Lower leg skin (tissue), 4 donors: ENCODE data around the gene COA8. TPM values are rescaled to one million over a fixed set of nuclear protein-coding genes. Genes with fewer than 3 reads are reported as not detected.

Source experiments
- DNase-seq, 2 donors: peaks; one replicate each; pipeline ENCODE4 v3.0.0-alpha.2; 2019; ENCODE audit warnings: low spot score in 2 of 2
- H3K4me3 ChIP-seq: fragments of 200-600 bp; sonication (generic); 2 replicates; pipeline ENCODE4 v1.5.1; 2017; ENCODE audit warnings: mild to moderate bottlenecking, low read depth; ENCODE audit not compliant: poor library complexity, severe bottlenecking
- POLR2A ChIP-seq, 2 donors: fragments of 450-650 bp; IDR thresholded peaks; one replicate each; pipeline ENCODE4 v1.6.1; 2016 to 2017; ENCODE audit warnings: antibody characterized with exemption in 2 of 2, mild to moderate bottlenecking in 1 of 2, moderate library complexity in 1 of 2
- WGBS, 2 donors: methylation state at CpG; one replicate each; pipeline ENCODE4 v1.1.5; 2018; 5-methylcytosine and 5-hydroxymethylcytosine counted together
- intact Hi-C: fragments of 100-400 bp; cut with DNase I; formaldehyde crosslinking; loops from one replicate; pipeline ENCODE4 v1.15.0; 2023; ENCODE audit warnings: low total_unique reads
- total RNA-seq, 4 donors: library from RNA; depleted of rRNA; stranded (reverse); fragments of >200 nt; gene quantifications; one replicate each; pipeline ENCODE4 v1.1.0, GENCODE V29; 2016
- TF ChIP-seq, protein P1 (sequence below), 3 donors: fragments of 450-650 bp; IDR thresholded peaks; one replicate each; pipeline ENCODE4 v1.5.1; 2016; ENCODE audit warnings: antibody characterized with exemption in 3 of 3, mild to moderate bottlenecking in 3 of 3, moderate library complexity in 2 of 3

The COA8 gene
- total RNA-seq, 4 donors from 2014 or later = 21.0 to 32.9 (median 30.0) TPM

DNA sequence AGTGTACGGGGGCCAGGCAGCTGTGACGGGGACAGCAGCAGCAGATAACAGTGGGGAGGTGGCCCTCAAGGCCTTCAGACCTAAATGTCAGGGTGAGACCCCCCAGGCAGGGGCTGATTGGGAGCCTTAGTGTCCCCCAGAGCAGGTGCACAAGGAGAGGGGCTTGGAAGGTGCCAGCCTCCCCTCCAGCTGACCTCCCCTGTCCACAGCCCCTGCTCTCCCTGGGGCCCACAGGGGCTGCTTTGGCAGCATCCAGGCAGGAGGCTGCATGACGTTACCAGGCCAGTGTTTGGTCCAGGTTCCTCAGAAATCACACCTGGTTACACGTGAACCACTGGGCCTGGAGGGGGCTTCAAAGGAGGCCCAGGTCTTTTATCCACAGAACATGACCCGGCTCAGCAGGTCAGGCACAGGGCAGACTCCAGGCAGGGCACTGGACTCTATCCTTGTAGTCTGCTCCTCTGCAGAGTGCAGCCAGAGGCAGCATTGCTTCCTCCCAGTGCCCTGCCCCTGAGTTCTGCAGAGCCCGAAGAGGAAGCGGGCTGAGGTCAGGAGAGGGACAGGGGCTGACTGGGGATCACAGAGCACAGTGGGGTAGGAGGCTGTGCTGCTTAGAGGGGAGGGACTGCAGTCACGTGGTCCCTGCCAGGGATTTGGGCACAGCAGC, 36.4 kb upstream of the COA8 start:
- no peak overlapping the region for H3K4me3 ChIP-seq
- intact Hi-C loops = no loop called here
- WGBS, 2 donors = 73 to 79% methylated on average over 6 to 8 of the region's 8 CpGs
- TF ChIP-seq POLR2A (IDR thresholded peaks at IDR 0.05) = no peak
- TF ChIP-seq, protein P1, sequence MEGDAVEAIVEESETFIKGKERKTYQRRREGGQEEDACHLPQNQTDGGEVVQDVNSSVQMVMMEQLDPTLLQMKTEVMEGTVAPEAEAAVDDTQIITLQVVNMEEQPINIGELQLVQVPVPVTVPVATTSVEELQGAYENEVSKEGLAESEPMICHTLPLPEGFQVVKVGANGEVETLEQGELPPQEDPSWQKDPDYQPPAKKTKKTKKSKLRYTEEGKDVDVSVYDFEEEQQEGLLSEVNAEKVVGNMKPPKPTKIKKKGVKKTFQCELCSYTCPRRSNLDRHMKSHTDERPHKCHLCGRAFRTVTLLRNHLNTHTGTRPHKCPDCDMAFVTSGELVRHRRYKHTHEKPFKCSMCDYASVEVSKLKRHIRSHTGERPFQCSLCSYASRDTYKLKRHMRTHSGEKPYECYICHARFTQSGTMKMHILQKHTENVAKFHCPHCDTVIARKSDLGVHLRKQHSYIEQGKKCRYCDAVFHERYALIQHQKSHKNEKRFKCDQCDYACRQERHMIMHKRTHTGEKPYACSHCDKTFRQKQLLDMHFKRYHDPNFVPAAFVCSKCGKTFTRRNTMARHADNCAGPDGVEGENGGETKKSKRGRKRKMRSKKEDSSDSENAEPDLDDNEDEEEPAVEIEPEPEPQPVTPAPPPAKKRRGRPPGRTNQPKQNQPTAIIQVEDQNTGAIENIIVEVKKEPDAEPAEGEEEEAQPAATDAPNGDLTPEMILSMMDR (IDR thresholded peaks at IDR 0.05) = no peak
- no peak for DNase-seq

DNA sequence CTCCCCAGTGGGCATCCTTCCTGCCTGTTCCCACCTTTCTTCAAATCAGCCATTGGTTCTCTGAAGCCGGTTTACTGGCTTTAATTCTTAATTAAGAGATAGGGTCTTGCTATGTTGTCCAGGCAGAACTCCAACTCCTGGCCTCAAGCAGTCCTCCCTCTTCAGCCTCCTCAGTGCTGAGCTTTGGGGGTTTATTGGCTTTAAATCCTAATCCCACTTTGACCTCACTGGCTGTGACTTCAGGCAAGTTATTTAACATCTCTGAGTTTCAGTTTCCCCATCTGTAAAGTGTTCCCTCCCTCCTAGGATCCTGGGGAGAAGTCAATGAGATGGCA, 35.9 kb upstream of the COA8 start:
- no peak overlapping the region for H3K4me3 ChIP-seq
- intact Hi-C loops = no loop called here
- no peak for TF ChIP-seq POLR2A (IDR thresholded peaks at IDR 0.05)
- TF ChIP-seq, protein P1 (IDR thresholded peaks at IDR 0.05) = no peak
- no peak for DNase-seq
- WGBS, 2 donors = 88 to 92% methylated on average over 1 of the region's 1 CpG

DNA sequence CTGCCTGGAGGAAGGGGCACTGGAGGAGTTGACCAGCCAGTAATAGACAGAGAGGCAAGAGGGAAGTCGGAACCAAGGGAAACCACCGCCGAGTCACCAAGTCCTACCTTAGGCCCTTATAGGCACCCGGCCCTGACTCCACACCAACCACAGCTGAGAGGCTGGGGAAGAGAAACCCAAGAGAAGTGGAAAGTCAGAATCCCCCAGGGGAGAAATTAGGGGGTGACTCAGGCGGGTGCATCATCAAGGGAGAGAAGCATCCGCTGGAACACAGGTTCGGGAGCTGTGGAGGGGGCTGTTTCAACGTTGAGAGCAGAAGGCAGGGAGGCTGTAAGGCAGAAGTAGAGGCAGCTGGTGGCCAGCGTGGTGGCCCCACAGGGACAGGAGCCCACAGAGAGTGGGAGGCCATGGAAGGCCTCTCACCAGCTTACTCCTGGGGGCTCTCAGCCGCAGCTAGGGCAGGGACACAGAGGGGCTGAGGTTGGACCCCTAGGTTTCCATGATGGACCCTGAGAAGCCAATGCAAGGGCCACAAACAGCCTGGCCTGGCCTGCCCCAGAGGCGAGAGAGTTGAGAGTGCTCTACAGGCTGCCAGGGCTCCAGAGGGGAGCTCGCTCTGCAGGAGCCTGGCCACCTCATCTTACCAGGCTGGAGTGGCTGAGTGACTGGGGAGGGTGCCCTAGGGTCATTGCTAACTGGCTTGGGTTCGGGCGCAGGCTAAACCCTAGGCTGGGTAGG, 35.2 kb upstream of the COA8 start:
- WGBS, 2 donors = 67 to 78% methylated on average over 14 of the region's 14 CpGs
- TF ChIP-seq POLR2A (IDR thresholded peaks at IDR 0.05) = no peak
- TF ChIP-seq, protein P1 (IDR thresholded peaks at IDR 0.05) = no peak
- no peak overlapping the region for H3K4me3 ChIP-seq
- intact Hi-C loops = no loop called here
- DNase-seq = no peak

DNA sequence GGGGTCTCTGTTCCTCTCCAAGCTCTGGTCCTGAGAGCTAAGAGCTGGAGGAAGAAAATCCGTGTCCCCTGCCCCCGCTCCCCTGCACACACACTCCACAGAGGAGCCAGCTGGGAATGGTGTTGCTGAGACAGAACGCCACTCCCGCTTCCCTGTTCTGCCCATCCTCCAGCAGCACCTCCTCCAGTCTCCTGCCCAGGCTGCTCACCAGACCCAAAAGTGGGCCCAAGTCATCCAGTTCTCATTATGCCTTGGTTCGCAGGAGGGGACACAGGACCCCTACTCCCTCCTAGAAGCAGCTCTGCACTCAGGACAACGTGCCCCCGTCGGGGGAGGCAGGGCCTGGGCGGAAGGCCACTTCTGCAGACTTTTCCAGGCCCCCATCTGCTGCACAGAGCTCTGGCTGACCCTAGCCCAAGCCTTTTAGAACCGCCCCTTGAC, 34.6 kb upstream of the COA8 start:
- intact Hi-C loops = no loop called here
- peak overlapping the region; percentile 34 for H3K4me3 ChIP-seq
- no peak for DNase-seq
- WGBS, 2 donors = 31 to 45% methylated on average over 10 of the region's 10 CpGs
- TF ChIP-seq, protein P1 (IDR thresholded peaks at IDR 0.05) = no peak
- no peak for TF ChIP-seq POLR2A (IDR thresholded peaks at IDR 0.05)

DNA sequence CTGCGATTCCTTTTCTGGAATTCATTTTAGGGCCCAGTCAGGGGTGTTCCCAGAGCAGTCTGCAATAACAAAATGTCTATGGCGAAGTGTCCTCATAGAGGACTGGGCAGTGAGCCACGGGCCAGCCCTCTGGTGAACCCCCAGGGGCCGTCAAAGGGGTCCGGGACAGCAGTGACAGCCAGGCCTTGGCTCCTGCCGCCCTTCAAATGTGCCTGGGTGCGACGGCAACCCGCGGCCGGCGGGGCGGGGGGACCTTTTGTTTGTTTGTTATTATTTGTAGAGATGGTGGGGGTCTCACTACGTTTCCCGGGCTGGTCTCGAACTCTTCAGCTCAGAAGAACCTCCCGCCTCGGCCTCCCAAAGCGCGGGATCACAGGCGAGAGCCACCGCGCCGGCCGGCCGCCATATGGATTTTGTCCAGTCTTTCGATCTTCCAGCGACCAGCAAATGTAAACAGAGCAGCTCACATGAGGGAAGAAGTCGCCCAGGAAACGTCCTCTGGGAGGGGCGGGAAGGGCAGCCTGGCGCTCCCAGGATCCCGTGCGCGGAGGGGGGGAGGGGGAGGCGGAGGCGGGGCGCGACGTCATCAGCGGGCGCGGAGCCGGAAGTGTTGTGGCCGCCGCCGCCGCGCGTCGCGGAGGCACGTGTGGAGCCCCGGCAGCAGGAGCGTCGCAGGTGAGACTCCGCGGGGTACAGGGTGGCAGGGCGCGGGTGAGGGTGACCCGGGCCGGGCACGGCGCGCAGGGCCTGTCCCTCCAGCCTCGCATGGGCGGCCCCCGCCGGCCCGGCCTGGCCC, 34.0 kb upstream of the COA8 start, which contains the start of gene TRMT61A:
TSS of gene TRMT61A (plus strand) at position 610 of the 796 bp plus-strand sequence. CDS start 783 bp downstream, outside the sequence.
- TF ChIP-seq POLR2A (IDR thresholded peaks at IDR 0.05) = no peak
- TF ChIP-seq, protein P1 (IDR thresholded peaks at IDR 0.05) = no peak
- H3K4me3 ChIP-seq = peak within 1 kb of the TSS; percentile 58
- WGBS, 2 donors = 1% methylated on average over 57 to 58 of the region's 70 CpGs
- peak; percentile 85 to 97 for DNase-seq
- intact Hi-C loops = no loop called here
